SU-DHL-6 (cell line): ENCODE measurements around the gene DCLK1.

Experiments used
- H2AFZ ChIP-seq: fragments of 200-600 bp; sonication (generic); 2 replicates; pipeline ENCODE4 v1.6.1; 2014; ENCODE audit warnings: low read depth, mild to moderate bottlenecking, moderate library complexity, mixed read lengths, antibody characterized with exemption, low read length; ENCODE audit not compliant: severe bottlenecking
- H3F3A ChIP-seq: fragments of 200-600 bp; shearing (Covaris generic); 2 replicates; pipeline ENCODE4 v1.6.0; 2016; ENCODE audit warnings: antibody characterized with exemption, mild to moderate bottlenecking; ENCODE audit not compliant: insufficient read depth
- H3K27ac ChIP-seq: fragments of 200-600 bp; sonication (generic); 2 replicates; pipeline ENCODE4 v1.5.1; 2016; ENCODE audit warnings: low read depth, mild to moderate bottlenecking, low read length, moderate library complexity, mixed read lengths
- H3K27me3 ChIP-seq: fragments of 200-600 bp; sonication (generic), shearing (Covaris generic); 2 replicates; pipeline ENCODE4 v1.6.0; 2014; ENCODE audit warnings: mild to moderate bottlenecking, low read length
- H3K36me3 ChIP-seq: fragments of 200-600 bp; sonication (generic); 2 replicates; pipeline ENCODE4 v1.6.1; 2014; ENCODE audit warnings: mild to moderate bottlenecking, low read length, mixed read lengths
- H3K4me2 ChIP-seq: fragments of 300-600, 200-600 bp; shearing (Covaris generic), sonication (generic); 2 replicates; pipeline ENCODE4 v1.6.0; 2014; ENCODE audit warnings: low read length, low read depth, mild to moderate bottlenecking; ENCODE audit not compliant: poor library complexity, severe bottlenecking
- H3K4me3 ChIP-seq: fragments of 200-600 bp; sonication (generic); 2 replicates; pipeline ENCODE4 v1.5.1; 2014; ENCODE audit warnings: antibody characterized with exemption, low read length, mild to moderate bottlenecking, mixed read lengths; ENCODE audit not compliant: insufficient read depth, poor library complexity, severe bottlenecking
- H3K79me2 ChIP-seq: fragments of 200-600 bp; sonication (generic); 2 replicates; pipeline ENCODE4 v1.6.1; 2014; ENCODE audit warnings: mild to moderate bottlenecking, low read length, moderate library complexity; ENCODE audit not compliant: insufficient read depth
- H3K9ac ChIP-seq: fragments of 200-600 bp; sonication (generic); 2 replicates; pipeline ENCODE4 v1.7.0; 2014; ENCODE audit warnings: mild to moderate bottlenecking, low read length
- H3K9me2 ChIP-seq: fragments of 200-600 bp; sonication (generic); replicated peaks from 2 replicates; pipeline ENCODE4 v1.6.1; 2014; ENCODE audit warnings: low read length; ENCODE audit not compliant: insufficient read depth
- H3K9me3 ChIP-seq: fragments of 200-600 bp; sonication (generic); 2 replicates; pipeline ENCODE4 v1.6.1; 2014; ENCODE audit warnings: low read length, mixed read lengths; ENCODE audit not compliant: insufficient read depth
- H4K20me1 ChIP-seq: fragments of 200-600 bp; sonication (generic); 2 replicates; pipeline ENCODE4 v1.6.1; 2014; ENCODE audit warnings: low read depth, mild to moderate bottlenecking, antibody characterized with exemption, low read length, moderate library complexity, mixed read lengths
- CTCF ChIP-seq: fragments of 200-600 bp; sonication (generic); IDR thresholded peaks from one replicate; pipeline ENCODE4 v1.5.1; 2017; ENCODE audit warnings: antibody characterized with exemption, mild to moderate bottlenecking, low read length, moderate library complexity; ENCODE audit not compliant: insufficient read depth, poor library complexity, severe bottlenecking
- EZH2phosphoT487 ChIP-seq: fragments of 200-600 bp; sonication (generic), shearing (Covaris generic); conservative IDR thresholded peaks from 2 replicates; pipeline ENCODE4 v1.6.1; 2018; ENCODE audit warnings: mild to moderate bottlenecking, antibody characterized with exemption, low read length, moderate library complexity, mixed read lengths

DCLK1 gene

GRCh38 chr13:36130552-36131221, 495 bp downstream of the DCLK1 start:
- no peaks in the 10 kb centered on the region for H3K9me2 ChIP-seq
- no peaks in the 10 kb centered on the region for H3K79me2 ChIP-seq
- no peaks in the 10 kb centered on the region for H4K20me1 ChIP-seq
- no peak overlapping the region for H3K4me3 ChIP-seq
- no peak overlapping the region for H3K9ac ChIP-seq
- H3F3A ChIP-seq: no peaks in the 10 kb centered on the region
- no peak overlapping the region for H3K4me2 ChIP-seq
- H3K27ac ChIP-seq: no peak overlapping the region
- no peaks in the 10 kb centered on the region for H3K9me3 ChIP-seq
- H3K36me3 ChIP-seq: no peaks in the 10 kb centered on the region
- TF ChIP-seq CTCF (no peak), EZH2phosphoT487 (no peak)
- H3K27me3 ChIP-seq: no peaks in the 10 kb centered on the region
- H2AFZ ChIP-seq: no peak overlapping the region

GRCh38 chr13:36130193-36130551, 1.0 kb downstream of the DCLK1 start:
- no peak overlapping the region for H3K4me3 ChIP-seq
- no peaks in the 10 kb centered on the region for H3K9me3 ChIP-seq
- H3K4me2 ChIP-seq: no peak overlapping the region
- H3K79me2 ChIP-seq: no peaks in the 10 kb centered on the region
- H3K27me3 ChIP-seq: no peaks in the 10 kb centered on the region
- H3K27ac ChIP-seq: no peak overlapping the region
- H3K9ac ChIP-seq: no peak overlapping the region
- H3F3A ChIP-seq: no peaks in the 10 kb centered on the region
- no peaks in the 10 kb centered on the region for H4K20me1 ChIP-seq
- H3K9me2 ChIP-seq: no peaks in the 10 kb centered on the region
- H3K36me3 ChIP-seq: no peaks in the 10 kb centered on the region
- H2AFZ ChIP-seq: no peak overlapping the region
- no peak for TF ChIP-seq EZH2phosphoT487
- TF ChIP-seq CTCF: no peak

GRCh38 chr13:36129539-36129938, 1.6 kb downstream of the DCLK1 start:
- Histone ChIP-seq H3K4me3 (no peak overlapping the region), H3K27me3 (no peaks in the 10 kb centered on the region), H3K9me3 (no peaks in the 10 kb centered on the region), H4K20me1 (no peaks in the 10 kb centered on the region), H2AFZ (no peak overlapping the region), H3F3A (no peaks in the 10 kb centered on the region), H3K9me2 (no peaks in the 10 kb centered on the region), H3K36me3 (no peaks in the 10 kb centered on the region), H3K9ac (no peak overlapping the region), H3K79me2 (no peaks in the 10 kb centered on the region), H3K27ac (no peak overlapping the region), H3K4me2 (no peak overlapping the region)
- TF ChIP-seq EZH2phosphoT487 (no peak), CTCF (no peak)
